HepG2 (cell line): ENCODE results near the gene PARK7. TPM values are rescaled to one million over a fixed set of nuclear protein-coding genes. Genes with fewer than 3 reads are reported as not detected.

Experiments used
- ATF1 ChIP-seq: IDR thresholded peaks from 2 replicates; pipeline ENCODE4 v1.6.1; 2016; ENCODE audit warnings: mild to moderate bottlenecking, control low read depth
- ATF4 ChIP-seq, 2 experiments: fragments of 450-650 bp in 1 of 2; sonication (generic) in 1 of 2; formaldehyde crosslinking; IDR thresholded peaks; 2 replicates each; pipeline versions ENCODE4 v1.5.0 to v1.8.0; 2020 to 2022; ENCODE audit warnings: mild to moderate bottlenecking in 1 of 2, missing genetic modification reagents in 1 of 2
- HNF4A ChIP-seq: sonication (generic); formaldehyde crosslinking; IDR thresholded peaks from 2 replicates; pipeline ENCODE4 v1.4.0; 2020; ENCODE audit warnings: missing genetic modification reagents
- HNRNPK ChIP-seq: fragments of 200-400 bp; formaldehyde crosslinking; IDR thresholded peaks from 2 replicates; pipeline ENCODE4 v1.6.1; 2018; ENCODE audit warnings: low read length, low read depth, moderate library complexity, mild to moderate bottlenecking; ENCODE audit not compliant: poor library complexity, severe bottlenecking
- MEIS2 ChIP-seq: sonication (generic); formaldehyde crosslinking; IDR thresholded peaks from 2 replicates; pipeline ENCODE4 v1.9.0; 2021; ENCODE audit warnings: mild to moderate bottlenecking, missing genetic modification reagents
- PHF20 ChIP-seq: sonication (generic); formaldehyde crosslinking; IDR thresholded peaks from 2 replicates; pipeline ENCODE4 v1.5.0; 2020; ENCODE audit warnings: mild to moderate bottlenecking, missing genetic modification reagents
- PLSCR1 ChIP-seq: sonication (generic); formaldehyde crosslinking; IDR thresholded peaks from 2 replicates; pipeline ENCODE4 v1.5.0; 2020; ENCODE audit warnings: missing genetic modification reagents, mild to moderate bottlenecking, borderline replicate concordance
- SMAD1 ChIP-seq: sonication (generic); formaldehyde crosslinking; IDR thresholded peaks from 2 replicates; pipeline ENCODE4 v1.4.0; 2020; ENCODE audit warnings: missing genetic modification reagents, low read depth, mild to moderate bottlenecking, borderline replicate concordance
- XRCC5 ChIP-seq: fragments of 200-400 bp; formaldehyde crosslinking; optimal IDR thresholded peaks from 2 replicates; pipeline ENCODE3; 2017; ENCODE audit warnings: mild to moderate bottlenecking, low read length
- ZFP36L2 ChIP-seq: sonication (generic); formaldehyde crosslinking; IDR thresholded peaks from 2 replicates; pipeline ENCODE4 v1.4.0; 2020; ENCODE audit warnings: missing genetic modification reagents
- ZFY ChIP-seq: sonication (generic); formaldehyde crosslinking; IDR thresholded peaks from 2 replicates; pipeline ENCODE4 v1.4.0; 2020; ENCODE audit warnings: missing genetic modification reagents
- ZNF282 ChIP-seq: fragments of 450-650 bp; IDR thresholded peaks from 2 replicates; pipeline ENCODE4 v1.6.1; 2018; ENCODE audit not compliant: partially characterized antibody
- ZNF484 ChIP-seq: sonication (generic); formaldehyde crosslinking; IDR thresholded peaks from 2 replicates; pipeline ENCODE4 v1.5.1; 2020; ENCODE audit warnings: mild to moderate bottlenecking, low read depth, missing genetic modification reagents, borderline replicate concordance
- ZNF607 ChIP-seq: sonication (generic); formaldehyde crosslinking; IDR thresholded peaks from 2 replicates; pipeline ENCODE4 v1.5.1; 2020; ENCODE audit warnings: missing genetic modification reagents, mild to moderate bottlenecking, borderline replicate concordance
- ZNF652 ChIP-seq: IDR thresholded peaks from 2 replicates; pipeline ENCODE4 v1.6.1; 2016; ENCODE audit warnings: low read depth, borderline replicate concordance
- ZSCAN20 ChIP-seq: sonication (generic); formaldehyde crosslinking; IDR thresholded peaks from 2 replicates; pipeline ENCODE4 v1.4.0; 2020; ENCODE audit warnings: missing genetic modification reagents, mild to moderate bottlenecking, borderline replicate concordance
- polyA plus RNA-seq, 8 experiments: library from polyadenylated mRNA; depleted of rRNA in 3 of 8; stranded (reverse) in 7 of 8; unstranded in 1 of 8; fragments of >200 nt; fragmentation: Illumina TruSeq in 4 of 8; extraction: Trizol in 4 of 8; gene quantifications; 2 replicates each; pipeline versions ENCODE4 v1.2.1 to v1.2.3, GENCODE V29; 2011 to 2016; ENCODE audit warnings: low read depth in 4 of 8, missing spikeins in 1 of 8, mixed read lengths in 1 of 8; ENCODE audit not compliant: insufficient read depth in 1 of 8
- total RNA-seq, 5 experiments: library from RNA; depleted of rRNA; stranded (reverse); fragments of >200 nt; fragmentation: Illumina TruSeq; extraction: Trizol; gene quantifications; 2 replicates each; pipeline ENCODE4 v1.2.3, GENCODE V29; 2016; ENCODE audit warnings: low read depth in 1 of 5

PARK7 gene
- total and polyA plus RNA-seq, 2 of the 13 experiments (the other 11 are each of a cell fraction or from before 2014, with no cell fraction given), result 212 to 296 TPM

DNA sequence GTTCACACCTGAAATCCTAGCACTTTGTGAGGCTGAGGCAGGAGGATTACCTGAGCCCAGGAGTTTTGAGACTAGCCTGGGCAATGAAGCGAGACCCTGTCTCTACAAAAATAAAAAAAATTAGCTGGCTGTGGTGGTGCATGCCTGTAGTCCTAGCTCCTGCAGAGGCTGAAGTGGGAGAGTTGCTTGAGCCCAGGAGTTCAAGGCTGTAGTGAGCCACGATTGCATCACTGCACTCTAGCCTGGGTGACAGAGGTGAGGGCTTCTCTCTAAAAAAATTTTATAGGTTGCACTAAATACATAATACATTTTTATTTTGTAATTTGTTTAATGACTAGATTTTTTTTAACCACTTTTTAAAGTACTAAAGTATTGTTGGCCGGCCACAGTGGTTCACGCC is 6.1 kb downstream of the PARK7 start (continued):
- TF ChIP-seq MEIS2 (CRISPR knock-in tag) (0 out of 2 replicates have a peak, but pooled peaks have one; percentile 28), HNF4A (CRISPR knock-in tag) (peak; percentile 54), HNRNPK (no peak), ZNF484 (CRISPR knock-in tag) (no peak), XRCC5 (no peak), ZNF607 (CRISPR knock-in tag) (no peak), PHF20 (no peak), SMAD1 (no peak), ZFY (CRISPR knock-in tag) (no peak), ZNF282 (no peak), ZNF652 (CRISPR knock-in tag) (no peak), PLSCR1 (CRISPR knock-in tag) (no peak), ATF1 (CRISPR knock-in tag) (no peak), ATF4 (CRISPR knock-in tag; IDR thresholded peaks at IDR 0.05) (no peak), ZFP36L2 (CRISPR knock-in tag) (no peak), ZSCAN20 (CRISPR knock-in tag) (no peak)
